ENCODE measurements around the gene KCNK1. TPM values are rescaled to one million over a fixed set of nuclear protein-coding genes. Genes with fewer than 3 reads are reported as not detected.

Gene KCNK1
- total RNA-seq, 1 experiment from 2014 or later = not detected

DNA sequence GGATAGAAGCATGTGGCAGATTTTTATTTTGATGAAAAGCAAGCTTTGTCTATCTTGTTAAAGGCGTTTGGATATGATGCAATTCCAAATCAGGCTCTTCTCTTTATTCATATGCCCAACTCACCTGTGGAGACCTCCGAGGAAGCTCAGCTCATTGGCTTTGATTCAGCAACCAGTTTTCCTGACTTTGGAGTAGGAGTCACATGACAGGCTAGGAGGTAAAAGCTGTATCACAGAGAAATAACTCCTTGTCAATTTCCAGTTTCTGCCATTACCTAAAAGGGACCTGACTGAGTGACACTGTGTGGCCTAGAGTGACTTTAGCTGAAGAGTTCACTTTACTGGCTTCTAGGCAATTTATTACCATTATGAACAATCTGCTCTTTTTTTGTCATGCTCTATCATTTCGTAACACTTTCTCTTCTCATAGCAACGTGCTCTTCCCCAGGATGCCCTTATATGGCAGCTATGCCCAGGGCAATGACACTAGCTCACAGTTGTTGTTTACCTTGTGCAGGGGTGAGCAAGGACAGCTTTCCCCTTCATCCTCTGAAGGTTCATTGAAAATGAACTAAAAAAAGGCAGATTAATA, 107.2 kb downstream of the KCNK1 start:
- no peaks in the 10 kb centered on the region for H3K9me3 Mint-ChIP-seq (ENCODE audit: unreplicated experiment)
- BruUV-seq (replicated peaks) = no TSS peak
- no peaks in the 10 kb centered on the region for H3K36me3 ChIP-seq (ENCODE audit: control insufficient read depth, insufficient read depth, low read length)

More for the DNA sequence above, 107.2 kb downstream of the KCNK1 start:
- no peak for DNase-seq
- ChIA-PET CTCF (no interaction called here), POLR2A (no interaction called here)
- no peak overlapping the region for H3K4me3 ChIP-seq (ENCODE audit: low read depth, low read length)
- intact Hi-C loops (cut with micrococcal nuclease; ENCODE audit: unreplicated experiment) = no loop called here
- Mint-ChIP-seq H3K27me3 (ENCODE audit: insufficient read depth, unreplicated experiment) (peaks cover 3% of the 10 kb centered on the region), H3K36me3 (ENCODE audit: insufficient read depth, unreplicated experiment) (no peaks in the 10 kb centered on the region), H3K27ac (ENCODE audit: unreplicated experiment) (no peak overlapping the region), H3K4me3 (ENCODE audit: unreplicated experiment) (no peak overlapping the region), H3K4me1 (ENCODE audit: low read depth, unreplicated experiment) (no peaks in the 10 kb centered on the region)
- no peaks in the 10 kb centered on the region for H3K9me3 ChIP-seq
- TF ChIP-seq, protein P1, sequence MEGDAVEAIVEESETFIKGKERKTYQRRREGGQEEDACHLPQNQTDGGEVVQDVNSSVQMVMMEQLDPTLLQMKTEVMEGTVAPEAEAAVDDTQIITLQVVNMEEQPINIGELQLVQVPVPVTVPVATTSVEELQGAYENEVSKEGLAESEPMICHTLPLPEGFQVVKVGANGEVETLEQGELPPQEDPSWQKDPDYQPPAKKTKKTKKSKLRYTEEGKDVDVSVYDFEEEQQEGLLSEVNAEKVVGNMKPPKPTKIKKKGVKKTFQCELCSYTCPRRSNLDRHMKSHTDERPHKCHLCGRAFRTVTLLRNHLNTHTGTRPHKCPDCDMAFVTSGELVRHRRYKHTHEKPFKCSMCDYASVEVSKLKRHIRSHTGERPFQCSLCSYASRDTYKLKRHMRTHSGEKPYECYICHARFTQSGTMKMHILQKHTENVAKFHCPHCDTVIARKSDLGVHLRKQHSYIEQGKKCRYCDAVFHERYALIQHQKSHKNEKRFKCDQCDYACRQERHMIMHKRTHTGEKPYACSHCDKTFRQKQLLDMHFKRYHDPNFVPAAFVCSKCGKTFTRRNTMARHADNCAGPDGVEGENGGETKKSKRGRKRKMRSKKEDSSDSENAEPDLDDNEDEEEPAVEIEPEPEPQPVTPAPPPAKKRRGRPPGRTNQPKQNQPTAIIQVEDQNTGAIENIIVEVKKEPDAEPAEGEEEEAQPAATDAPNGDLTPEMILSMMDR (IDR thresholded peaks at IDR 0.05; ENCODE audit: insufficient read depth in 1 of 2, low read depth in 1 of 2, low read length in 1 of 2, severe bottlenecking in 1 of 2, unreplicated experiment in 1 of 2) = no peak
- H3K4me1 ChIP-seq = no peaks in the 10 kb centered on the region
- no peaks in the 10 kb centered on the region for H3K27me3 ChIP-seq (replicated peaks; ENCODE audit: control insufficient read depth, insufficient read depth, low read length)

Small RNA genes within 50 kb of the gene (microRNA-seq; reads per million reads assigned to microRNA genes)
- gene MIR4427 = not detected
